Vagina (tissue), 2 donors: ENCODE measurements around the gene ADGRE3. TPM values are rescaled to one million over a fixed set of nuclear protein-coding genes. Genes with fewer than 3 reads are reported as not detected.

Source experiments
- DNase-seq, 2 donors: peaks; one replicate each; pipeline ENCODE4 v3.0.0-alpha.2; 2017; ENCODE audit errors: extremely low spot score in 2 of 2
- H3K27ac ChIP-seq: fragments of 200-600 bp; sonication (generic); one replicate; pipeline ENCODE4 v1.5.1; 2019
- H3K27me3 ChIP-seq: fragments of 200-600 bp; sonication (generic); one replicate; pipeline ENCODE4 v1.5.1; 2019
- H3K36me3 ChIP-seq, 2 donors: fragments of 200-600 bp; sonication (generic); one replicate each; pipeline ENCODE4 v1.5.1; 2017 to 2019
- H3K4me1 ChIP-seq: fragments of 200-600 bp; sonication (generic); one replicate; pipeline ENCODE4 v1.5.1; 2019
- H3K4me3 ChIP-seq, 2 donors: fragments of 200-600 bp; sonication (generic); 1 replicate in 1 of 2; 2 replicates in 1 of 2; pipeline ENCODE4 v1.5.1; 2016 to 2019
- H3K9me3 ChIP-seq: fragments of 200-600 bp; sonication (generic); one replicate; pipeline ENCODE4 v1.5.1; 2019
- POLR2A ChIP-seq, 2 donors: fragments of 450-650 bp; IDR thresholded peaks; one replicate each; pipeline ENCODE4 v1.6.1; 2017; ENCODE audit warnings: antibody characterized with exemption in 2 of 2, mild to moderate bottlenecking in 2 of 2, moderate library complexity in 2 of 2
- POLR2AphosphoS5 ChIP-seq, 2 donors: sonication (generic); formaldehyde crosslinking; IDR thresholded peaks; one replicate each; pipeline ENCODE4 v1.9.0; 2017; ENCODE audit warnings: antibody characterized with exemption in 2 of 2, mild to moderate bottlenecking in 2 of 2, low read depth in 1 of 2; ENCODE audit not compliant: insufficient read depth in 1 of 2
- intact Hi-C: fragments of 100-400 bp; cut with DNase I; formaldehyde crosslinking; loops from one replicate; pipeline ENCODE4 v1.15.1; 2023
- total RNA-seq: library from RNA; depleted of rRNA; stranded (reverse); fragments of >200 nt; gene quantifications from one replicate; pipeline ENCODE4 v1.2.3, GENCODE V29; 2016
- TF ChIP-seq, protein P1 (sequence below), 3 experiments: fragments of 450-650 bp in 2 of 3; fragments of 200-600 bp in 1 of 3; sonication (generic) in 1 of 3; IDR thresholded peaks; one replicate each; pipeline ENCODE4 v1.5.1; 2017 to 2019; ENCODE audit warnings: antibody characterized with exemption in 3 of 3, mild to moderate bottlenecking in 2 of 3, moderate library complexity in 2 of 3

The ADGRE3 gene
- total RNA-seq, 1 donor from 2014 or later: not detected

DNA sequence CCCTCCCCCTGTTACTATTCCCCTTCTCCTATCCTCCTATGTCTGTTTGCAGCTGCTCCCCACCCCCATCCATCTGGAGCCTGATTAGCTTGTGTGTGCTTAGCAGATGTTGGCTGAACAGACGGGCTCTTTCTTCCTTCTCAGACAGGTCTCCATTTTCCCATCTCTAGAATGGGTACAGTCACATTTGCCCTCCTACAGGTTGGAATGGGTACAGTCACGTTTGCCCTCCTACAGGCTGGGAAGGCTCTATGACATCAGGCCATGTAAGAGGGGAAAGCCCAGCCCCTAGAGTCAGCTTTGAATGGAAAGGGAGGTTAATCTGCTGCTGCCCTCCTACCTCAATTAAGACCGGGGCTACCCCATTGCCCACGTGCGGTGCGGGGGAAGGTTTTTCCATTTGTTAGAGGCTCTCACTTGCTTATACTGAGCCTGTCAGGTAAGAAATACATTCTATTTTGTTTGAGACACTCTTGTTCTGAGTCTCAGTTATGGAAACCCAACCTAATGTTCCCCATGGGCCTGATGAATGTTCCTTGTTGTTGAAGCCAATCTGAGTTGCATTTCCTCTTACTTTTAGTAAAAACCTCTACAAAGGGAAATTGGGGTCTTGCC, 93.9 kb downstream of the ADGRE3 start:
- intact Hi-C loops: no loop called here
- H3K4me3 ChIP-seq: no peak overlapping the region
- no peak for DNase-seq
- H3K4me1 ChIP-seq: no peaks in the 10 kb centered on the region
- H3K27ac ChIP-seq: no peak overlapping the region
- TF ChIP-seq, protein P1, sequence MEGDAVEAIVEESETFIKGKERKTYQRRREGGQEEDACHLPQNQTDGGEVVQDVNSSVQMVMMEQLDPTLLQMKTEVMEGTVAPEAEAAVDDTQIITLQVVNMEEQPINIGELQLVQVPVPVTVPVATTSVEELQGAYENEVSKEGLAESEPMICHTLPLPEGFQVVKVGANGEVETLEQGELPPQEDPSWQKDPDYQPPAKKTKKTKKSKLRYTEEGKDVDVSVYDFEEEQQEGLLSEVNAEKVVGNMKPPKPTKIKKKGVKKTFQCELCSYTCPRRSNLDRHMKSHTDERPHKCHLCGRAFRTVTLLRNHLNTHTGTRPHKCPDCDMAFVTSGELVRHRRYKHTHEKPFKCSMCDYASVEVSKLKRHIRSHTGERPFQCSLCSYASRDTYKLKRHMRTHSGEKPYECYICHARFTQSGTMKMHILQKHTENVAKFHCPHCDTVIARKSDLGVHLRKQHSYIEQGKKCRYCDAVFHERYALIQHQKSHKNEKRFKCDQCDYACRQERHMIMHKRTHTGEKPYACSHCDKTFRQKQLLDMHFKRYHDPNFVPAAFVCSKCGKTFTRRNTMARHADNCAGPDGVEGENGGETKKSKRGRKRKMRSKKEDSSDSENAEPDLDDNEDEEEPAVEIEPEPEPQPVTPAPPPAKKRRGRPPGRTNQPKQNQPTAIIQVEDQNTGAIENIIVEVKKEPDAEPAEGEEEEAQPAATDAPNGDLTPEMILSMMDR (IDR thresholded peaks at IDR 0.05): no peak
- TF ChIP-seq POLR2A (IDR thresholded peaks at IDR 0.05) (no peak), POLR2AphosphoS5 (IDR thresholded peaks at IDR 0.05; ENCODE audit: insufficient read depth in 1 of 2, low read depth in 1 of 2) (no peak)
- no peaks in the 10 kb centered on the region for H3K9me3 ChIP-seq
- H3K36me3 ChIP-seq: no peaks in the 10 kb centered on the region
- no peaks in the 10 kb centered on the region for H3K27me3 ChIP-seq

DNA sequence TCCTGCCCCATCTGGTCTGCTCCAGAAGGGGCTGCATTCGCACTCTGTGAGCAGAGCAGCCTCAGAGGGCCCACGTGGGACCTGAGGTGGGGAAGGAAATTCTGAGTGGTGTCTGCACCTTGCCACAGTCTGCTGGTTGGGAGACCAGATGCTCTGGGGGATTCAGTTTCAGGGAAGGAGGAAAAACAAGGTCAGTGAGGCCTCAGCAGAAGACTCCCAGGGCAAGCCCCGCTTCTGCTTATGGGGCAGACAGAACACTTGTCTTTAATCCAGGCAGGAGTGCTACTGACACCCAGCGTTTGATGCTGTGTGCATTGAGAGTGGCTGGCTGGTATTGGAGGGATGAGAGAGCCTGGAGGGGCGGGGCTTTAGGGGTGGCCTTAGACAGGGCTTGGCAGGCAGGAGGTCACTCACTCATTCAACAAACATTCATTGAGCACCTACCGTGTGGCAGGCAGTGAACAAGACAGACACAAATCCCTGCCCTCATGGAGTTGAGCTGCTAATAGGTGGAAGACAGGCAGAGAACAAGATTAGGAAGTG, 96.7 kb downstream of the ADGRE3 start:
- no peak overlapping the region for H3K4me3 ChIP-seq
- DNase-seq: no peak
- TF ChIP-seq POLR2AphosphoS5 (IDR thresholded peaks at IDR 0.05; ENCODE audit: insufficient read depth in 1 of 2, low read depth in 1 of 2) (no peak), POLR2A (IDR thresholded peaks at IDR 0.05) (no peak)
- TF ChIP-seq, protein P1 (IDR thresholded peaks at IDR 0.05): no peak
- intact Hi-C loops: no loop called here
- H3K27ac ChIP-seq: no peak overlapping the region
- no peaks in the 10 kb centered on the region for H3K27me3 ChIP-seq
- peaks cover 12% of the 10 kb centered on the region for H3K4me1 ChIP-seq
- no peaks in the 10 kb centered on the region for H3K36me3 ChIP-seq
- no peaks in the 10 kb centered on the region for H3K9me3 ChIP-seq

DNA sequence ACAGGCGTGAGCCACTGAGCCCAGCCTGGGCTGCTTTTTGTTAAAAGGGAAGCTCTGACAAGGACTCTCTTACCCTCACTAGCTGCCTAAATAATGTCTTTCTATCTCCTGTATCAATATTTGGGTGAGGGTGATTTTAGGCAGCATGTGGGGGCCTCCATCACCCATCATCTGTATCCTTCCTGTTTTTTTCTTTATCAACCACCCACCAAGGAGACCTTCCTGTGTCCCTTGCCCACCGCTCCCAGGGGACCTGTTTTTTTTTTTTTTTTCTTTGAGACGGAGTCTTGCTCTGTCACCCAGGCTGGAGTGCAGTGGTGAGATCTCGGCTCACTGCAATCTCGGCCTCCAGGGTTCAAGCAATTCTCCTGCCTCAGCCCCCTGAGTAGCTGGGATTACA, 97.4 kb downstream of the ADGRE3 start:
- Histone ChIP-seq H3K9me3 (no peaks in the 10 kb centered on the region), H3K4me3 (no peak overlapping the region), H3K36me3 (no peaks in the 10 kb centered on the region), H3K4me1 (peaks cover 15% of the 10 kb centered on the region), H3K27ac (no peak overlapping the region), H3K27me3 (no peaks in the 10 kb centered on the region)
- intact Hi-C loops: no loop called here
- no peak for DNase-seq
- TF ChIP-seq POLR2A (IDR thresholded peaks at IDR 0.05) (no peak), POLR2AphosphoS5 (IDR thresholded peaks at IDR 0.05; ENCODE audit: insufficient read depth in 1 of 2, low read depth in 1 of 2) (no peak)
- TF ChIP-seq, protein P1 (IDR thresholded peaks at IDR 0.05): no peak

DNA sequence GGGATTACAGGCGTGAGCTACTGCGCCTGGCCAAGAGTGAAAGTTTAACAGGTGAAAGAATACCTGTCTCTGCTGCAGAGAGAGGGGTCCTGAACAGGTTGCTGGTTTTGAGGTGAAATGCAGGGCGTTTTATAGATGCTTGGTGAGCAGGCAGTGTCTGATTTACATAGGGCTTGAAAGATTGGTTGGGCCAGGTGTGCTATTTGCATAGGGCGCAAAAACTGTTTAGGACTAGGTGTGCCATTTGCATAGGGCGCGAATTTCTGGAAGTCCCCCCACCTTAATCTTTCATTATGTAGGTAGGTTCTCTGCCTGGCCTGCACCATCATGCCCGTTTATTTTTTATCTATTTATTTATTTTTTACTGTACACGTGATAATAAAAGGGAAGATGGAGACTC, 98.3 kb downstream of the ADGRE3 start:
- intact Hi-C loops: no loop called here
- Histone ChIP-seq H3K36me3 (no peaks in the 10 kb centered on the region), H3K27me3 (no peaks in the 10 kb centered on the region), H3K9me3 (no peaks in the 10 kb centered on the region), H3K4me3 (no peak overlapping the region), H3K4me1 (peaks cover 19% of the 10 kb centered on the region), H3K27ac (no peak overlapping the region)
- DNase-seq: no peak
- no peak for TF ChIP-seq POLR2A (IDR thresholded peaks at IDR 0.05)
- TF ChIP-seq, protein P1 (IDR thresholded peaks at IDR 0.05): no peak
- no peak for TF ChIP-seq POLR2AphosphoS5 (IDR thresholded peaks at IDR 0.05; ENCODE audit: insufficient read depth in 1 of 2, low read depth in 1 of 2)

DNA sequence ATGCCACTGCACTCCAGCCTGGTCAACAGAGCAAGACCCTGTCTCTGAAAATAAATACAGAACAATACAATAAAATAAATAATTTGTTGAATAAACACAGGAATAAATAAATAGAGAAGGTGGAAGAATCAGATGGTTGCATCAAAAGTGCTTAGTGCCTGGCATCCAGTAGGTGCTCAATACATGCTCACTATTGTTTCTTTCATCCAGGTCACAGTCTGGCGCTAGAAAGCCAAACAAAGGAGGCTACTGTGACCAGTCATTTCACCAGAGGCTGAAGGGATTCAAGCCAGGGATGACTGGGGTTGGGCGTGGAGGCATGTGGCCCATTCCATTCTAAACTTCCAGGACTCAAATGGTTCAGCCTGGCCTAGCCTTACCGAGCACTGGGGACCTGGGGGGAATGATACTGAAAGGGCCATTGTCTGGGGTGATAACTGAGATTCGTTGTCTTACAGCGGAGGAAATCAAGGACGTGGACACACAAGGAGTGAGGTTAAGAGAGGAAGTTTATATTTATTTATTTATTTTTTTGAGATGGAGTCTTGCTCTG, 99.1 kb downstream of the ADGRE3 start:
- Histone ChIP-seq H3K4me1 (peaks cover 28% of the 10 kb centered on the region), H3K27ac (no peak overlapping the region), H3K9me3 (no peaks in the 10 kb centered on the region), H3K4me3 (no peak overlapping the region), H3K27me3 (no peaks in the 10 kb centered on the region), H3K36me3 (no peaks in the 10 kb centered on the region)
- DNase-seq: no peak
- TF ChIP-seq, protein P1 (IDR thresholded peaks at IDR 0.05): no peak
- TF ChIP-seq POLR2A (IDR thresholded peaks at IDR 0.05): no peak
- TF ChIP-seq POLR2AphosphoS5 (IDR thresholded peaks at IDR 0.05; ENCODE audit: insufficient read depth in 1 of 2, low read depth in 1 of 2): no peak
- intact Hi-C loops: no loop called here
